HG03571 (cell line): Measurements from ENCODE around the gene GALNT16.

Experiments used
- ATAC-seq: cut with Tn5 transposase; IDR thresholded peaks from one replicate; pipeline ENCODE4 v1.9.1; 2021; ENCODE audit not compliant: unreplicated experiment

The GALNT16 gene

GRCh38 chr14:69316449-69317101 is 56.6 kb downstream of the GALNT16 start:
- ATAC-seq, result no peak

GRCh38 chr14:69317102-69317755 is 57.3 kb downstream of the GALNT16 start:
- no peak for ATAC-seq

- no peak for ATAC-seq
These were observed 57.8 kb downstream of the GALNT16 start for GRCh38 chr14:69317780-69318179.

- ATAC-seq, result no peak
These were observed 58.3 kb downstream of the GALNT16 start for GRCh38 chr14:69318241-69318640.

GRCh38 chr14:69318901-69319475 is 59.0 kb downstream of the GALNT16 start:
- no peak for ATAC-seq

- ATAC-seq, result no peak
These were observed 60.0 kb downstream of the GALNT16 start for GRCh38 chr14:69319911-69320310.

GRCh38 chr14:69320581-69321365 is 60.8 kb downstream of the GALNT16 start:
- no peak for ATAC-seq

GRCh38 chr14:69321601-69322330 is 61.8 kb downstream of the GALNT16 start:
- ATAC-seq, result no peak

- ATAC-seq, result no peak
These were observed 63.5 kb downstream of the GALNT16 start for GRCh38 chr14:69323266-69323998.

GRCh38 chr14:69323999-69324282 is 64.0 kb downstream of the GALNT16 start:
- ATAC-seq, result no peak

- no peak for ATAC-seq
These were observed 64.5 kb downstream of the GALNT16 start for GRCh38 chr14:69324341-69324931.

- no peak for ATAC-seq
These were observed 65.1 kb downstream of the GALNT16 start for GRCh38 chr14:69325086-69325485.

GRCh38 chr14:69325646-69326265 is 65.8 kb downstream of the GALNT16 start:
- ATAC-seq, result no peak

GRCh38 chr14:69326611-69327010 is 66.7 kb downstream of the GALNT16 start:
- ATAC-seq, result no peak

- no peak for ATAC-seq
These were observed 67.5 kb downstream of the GALNT16 start for GRCh38 chr14:69327507-69327906.

GRCh38 chr14:69328317-69328716 is 68.4 kb downstream of the GALNT16 start:
- ATAC-seq, result no peak

- ATAC-seq, result no peak
These were observed 68.8 kb downstream of the GALNT16 start for GRCh38 chr14:69328765-69329164.

GRCh38 chr14:69331206-69331605 is 71.2 kb downstream of the GALNT16 start:
- ATAC-seq, result no peak

- ATAC-seq, result no peak
These were observed 72.9 kb downstream of the GALNT16 start for GRCh38 chr14:69332782-69333395.
